Measurements from ENCODE around the gene ANAPC5.

Gene ANAPC5

GRCh38 chr12:121330692-121331091, 21.5 kb downstream of the ANAPC5 start:
- DNase-seq (ENCODE audit: low read depth), result no peak
- TF ChIP-seq CTCF (conservative IDR thresholded peaks at IDR 0.05; ENCODE audit: low read depth, low read length), result no peak
- H3K4me3 ChIP-seq (ENCODE audit: low read depth, low read length), result no peak overlapping the region

- DNase-seq (ENCODE audit: low read depth), result no peak
- H3K4me3 ChIP-seq (ENCODE audit: low read depth, low read length), result no peak overlapping the region
- TF ChIP-seq CTCF (conservative IDR thresholded peaks at IDR 0.05; ENCODE audit: low read depth, low read length), result no peak
Measured at GRCh38 chr12:121330195-121330594, 22.0 kb downstream of the ANAPC5 start.

GRCh38 chr12:121328620-121329019, 23.6 kb downstream of the ANAPC5 start:
- no peak for DNase-seq (ENCODE audit: low read depth)
- no peak for TF ChIP-seq CTCF (conservative IDR thresholded peaks at IDR 0.05; ENCODE audit: low read depth, low read length)
- H3K4me3 ChIP-seq (ENCODE audit: low read depth, low read length), result no peak overlapping the region

- no peak for TF ChIP-seq CTCF (conservative IDR thresholded peaks at IDR 0.05; ENCODE audit: low read depth, low read length)
- no peak for DNase-seq (ENCODE audit: low read depth)
Measured at GRCh38 chr12:121326996-121327674, 25.1 kb downstream of the ANAPC5 start.

GRCh38 chr12:121325922-121326396, 26.3 kb downstream of the ANAPC5 start:
- no peak for TF ChIP-seq CTCF (conservative IDR thresholded peaks at IDR 0.05; ENCODE audit: low read depth, low read length)
- DNase-seq (ENCODE audit: low read depth), result no peak
- no peak overlapping the region for H3K4me3 ChIP-seq (ENCODE audit: low read depth, low read length)

More at GRCh38 chr12:121326996-121327674, 25.1 kb downstream of the ANAPC5 start:
- no peak overlapping the region for H3K4me3 ChIP-seq (ENCODE audit: low read depth, low read length)

- TF ChIP-seq CTCF (conservative IDR thresholded peaks at IDR 0.05; ENCODE audit: low read depth, low read length), result no peak
- no peak for DNase-seq (ENCODE audit: low read depth)
- no peak overlapping the region for H3K4me3 ChIP-seq (ENCODE audit: low read depth, low read length)
Measured at GRCh38 chr12:121323908-121324307, 28.3 kb downstream of the ANAPC5 start.

- TF ChIP-seq CTCF (conservative IDR thresholded peaks at IDR 0.05; ENCODE audit: low read depth, low read length), result no peak
- H3K4me3 ChIP-seq (ENCODE audit: low read depth, low read length), result no peak overlapping the region
- no peak for DNase-seq (ENCODE audit: low read depth)
Measured at GRCh38 chr12:121318121-121318520, 34.1 kb downstream of the ANAPC5 start.
